ENCODE measurements around the gene KCTD17. TPM values are rescaled to one million over a fixed set of nuclear protein-coding genes. Genes with fewer than 3 reads are reported as not detected.

The KCTD17 gene
- total RNA-seq, 4 donors from 2014 or later: 17.9 to 35.8 (median 28.7) TPM

- Histone ChIP-seq H3K36me3 (no peaks in the 10 kb centered on the region), H3K4me3 (no peak overlapping the region), H3K4me1 (no peaks in the 10 kb centered on the region), H3K9me3 (no peaks in the 10 kb centered on the region), H3K27ac (replicated peaks in 1 of 4) (no peak overlapping the region), H3K27me3 (peaks cover 0 to 47% (median 2%) of the 10 kb centered on the region in 4 donors)
- TF ChIP-seq POLR2A (IDR thresholded peaks at IDR 0.05; ENCODE audit: low read depth): no peak
- TF ChIP-seq EP300 (IDR thresholded peaks at IDR 0.05): no peak
- TF ChIP-seq, protein P1, sequence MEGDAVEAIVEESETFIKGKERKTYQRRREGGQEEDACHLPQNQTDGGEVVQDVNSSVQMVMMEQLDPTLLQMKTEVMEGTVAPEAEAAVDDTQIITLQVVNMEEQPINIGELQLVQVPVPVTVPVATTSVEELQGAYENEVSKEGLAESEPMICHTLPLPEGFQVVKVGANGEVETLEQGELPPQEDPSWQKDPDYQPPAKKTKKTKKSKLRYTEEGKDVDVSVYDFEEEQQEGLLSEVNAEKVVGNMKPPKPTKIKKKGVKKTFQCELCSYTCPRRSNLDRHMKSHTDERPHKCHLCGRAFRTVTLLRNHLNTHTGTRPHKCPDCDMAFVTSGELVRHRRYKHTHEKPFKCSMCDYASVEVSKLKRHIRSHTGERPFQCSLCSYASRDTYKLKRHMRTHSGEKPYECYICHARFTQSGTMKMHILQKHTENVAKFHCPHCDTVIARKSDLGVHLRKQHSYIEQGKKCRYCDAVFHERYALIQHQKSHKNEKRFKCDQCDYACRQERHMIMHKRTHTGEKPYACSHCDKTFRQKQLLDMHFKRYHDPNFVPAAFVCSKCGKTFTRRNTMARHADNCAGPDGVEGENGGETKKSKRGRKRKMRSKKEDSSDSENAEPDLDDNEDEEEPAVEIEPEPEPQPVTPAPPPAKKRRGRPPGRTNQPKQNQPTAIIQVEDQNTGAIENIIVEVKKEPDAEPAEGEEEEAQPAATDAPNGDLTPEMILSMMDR (IDR thresholded peaks at IDR 0.05): no peak
- TF ChIP-seq POLR2AphosphoS5 (IDR thresholded peaks at IDR 0.05): no peak
- DNase-seq (ENCODE audit: extremely low spot score): no peak
- intact Hi-C loops (cut with DNase I): no loop called here
- WGBS: 80% methylated on average over 11 of the region's 11 CpGs
Observed at GRCh38 chr22:37036655-37037377, 14.7 kb upstream of the KCTD17 start.

DNA sequence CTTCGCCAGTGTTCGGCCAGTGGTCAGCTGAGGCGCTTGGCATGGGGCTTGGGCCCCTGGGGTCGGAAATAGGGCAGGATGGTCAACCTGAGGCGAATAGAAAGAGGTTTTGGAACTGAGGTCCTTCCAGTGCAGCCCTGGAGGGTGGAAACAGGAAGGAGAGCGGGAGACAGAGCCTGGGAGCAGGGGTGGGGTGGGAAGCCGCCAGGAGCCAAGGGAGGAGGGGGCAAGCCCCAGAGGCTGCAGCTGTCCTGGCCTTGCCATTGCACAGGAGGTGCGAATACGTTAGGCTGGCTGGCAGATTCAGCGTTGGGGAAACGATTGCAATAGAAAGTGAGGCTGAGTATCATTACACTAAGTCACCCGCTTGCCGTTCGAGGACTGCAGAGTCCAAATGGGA, 13.9 kb upstream of the KCTD17 start:
- intact Hi-C loops (cut with DNase I): no loop called here
- no peak overlapping the region for H3K27ac ChIP-seq (replicated peaks in 1 of 4)
- 77% methylated on average over 11 of the region's 14 CpGs for whole genome bisulfite sequencing
- H3K9me3 ChIP-seq: no peaks in the 10 kb centered on the region
- no peaks in the 10 kb centered on the region for H3K4me1 ChIP-seq
- no peak overlapping the region for H3K4me3 ChIP-seq
- TF ChIP-seq, protein P1 (IDR thresholded peaks at IDR 0.05): no peak
- TF ChIP-seq EP300 (IDR thresholded peaks at IDR 0.05) (no peak), POLR2AphosphoS5 (IDR thresholded peaks at IDR 0.05) (no peak), POLR2A (IDR thresholded peaks at IDR 0.05; ENCODE audit: low read depth) (no peak)
- no peaks in the 10 kb centered on the region for H3K36me3 ChIP-seq
- no peak for DNase-seq (ENCODE audit: extremely low spot score)
- peaks cover 0 to 52% (median 2%) of the 10 kb centered on the region in 4 donors for H3K27me3 ChIP-seq

GRCh38 chr22:37039466-37039865, 12.1 kb upstream of the KCTD17 start:
- intact Hi-C loops (cut with DNase I): no loop called here
- no peak overlapping the region for H3K4me3 ChIP-seq
- TF ChIP-seq, protein P1 (IDR thresholded peaks at IDR 0.05): no peak
- no peak for TF ChIP-seq EP300 (IDR thresholded peaks at IDR 0.05)
- no peak for TF ChIP-seq POLR2AphosphoS5 (IDR thresholded peaks at IDR 0.05)
- TF ChIP-seq POLR2A (IDR thresholded peaks at IDR 0.05; ENCODE audit: low read depth): no peak
- no peak for DNase-seq (ENCODE audit: extremely low spot score)
- H3K27me3 ChIP-seq: peaks cover 0 to 57% (median 2%) of the 10 kb centered on the region in 4 donors
- no peaks in the 10 kb centered on the region for H3K9me3 ChIP-seq
- peaks cover 0 to 7% (median 4%) of the 10 kb centered on the region in 4 donors for H3K4me1 ChIP-seq
- no peak overlapping the region for H3K27ac ChIP-seq (replicated peaks in 1 of 4)
- WGBS: 79% methylated on average over 2 of the region's 2 CpGs
- no peaks in the 10 kb centered on the region for H3K36me3 ChIP-seq

DNA sequence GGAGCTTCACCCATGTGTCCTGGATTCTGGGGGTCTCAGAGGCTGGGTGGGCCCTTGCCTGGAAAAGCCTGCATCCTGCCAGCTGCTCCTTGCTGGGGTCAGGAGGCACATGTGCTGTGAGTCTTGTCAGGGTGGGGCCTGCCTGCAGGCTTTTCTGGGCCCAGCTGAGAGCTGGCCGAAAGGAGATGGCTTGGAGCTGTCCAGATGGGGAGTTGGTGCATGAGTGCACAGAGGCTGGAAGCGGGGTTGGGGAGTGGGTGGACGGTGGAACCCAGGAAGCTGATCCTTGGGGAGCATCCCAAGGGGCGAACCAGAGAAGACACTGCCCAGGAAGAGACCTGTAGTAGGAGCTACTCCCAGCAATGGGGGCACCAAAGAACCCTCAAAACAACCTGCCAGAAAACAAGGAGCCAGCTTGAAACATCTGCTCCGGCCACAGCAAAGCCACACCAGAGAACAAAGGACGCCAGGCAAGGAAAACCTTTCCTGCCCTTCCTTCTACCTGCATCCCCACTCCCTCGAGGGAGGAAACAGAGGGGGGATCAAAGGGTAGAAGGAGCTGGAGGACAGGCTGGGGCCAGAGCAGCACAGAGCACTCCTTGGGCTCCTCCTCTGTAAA, 8.2 kb upstream of the KCTD17 start:
- WGBS: 85% methylated on average over 6 of the region's 7 CpGs
- Histone ChIP-seq H3K4me1 (peaks cover 0 to 7% (median 4%) of the 10 kb centered on the region in 4 donors), H3K4me3 (no peak overlapping the region), H3K27me3 (peaks cover 0 to 22% (median 0%) of the 10 kb centered on the region in 4 donors), H3K36me3 (no peaks in the 10 kb centered on the region), H3K9me3 (no peaks in the 10 kb centered on the region), H3K27ac (replicated peaks in 1 of 4) (no peak overlapping the region)
- DNase-seq (ENCODE audit: extremely low spot score): no peak
- no peak for TF ChIP-seq EP300 (IDR thresholded peaks at IDR 0.05)
- TF ChIP-seq, protein P1 (IDR thresholded peaks at IDR 0.05): no peak
- TF ChIP-seq POLR2AphosphoS5 (IDR thresholded peaks at IDR 0.05): no peak
- TF ChIP-seq POLR2A (IDR thresholded peaks at IDR 0.05; ENCODE audit: low read depth): no peak
- intact Hi-C loops (cut with DNase I): no loop called here

Data from esophagus muscularis mucosa (tissue), 4 donors.